Naive thymus-derived CD8-positive, alpha-beta T cell (primary cell): ENCODE results near the gene ACTG2. TPM values are rescaled to one million over a fixed set of nuclear protein-coding genes. Genes with fewer than 3 reads are reported as not detected.
"Not testable (repeated sequence)": the region's sequence is repeated elsewhere in the genome, so short reads cannot be mapped to it uniquely, and the experiment has no call there.

ENCODE experiments used
- ATAC-seq, 2 donors: fragments of 150-1000 bp; cut with Tn5 transposase in 1 of 2; sonication (Bioruptor Pico), chemical (Tn5 transposase) in 1 of 2; 1 replicate in 1 of 2; 2 replicates in 1 of 2; pipeline ENCODE4 v1.10.0; 2021; ENCODE audit warnings: mild to moderate bottlenecking in 2 of 2, moderate library complexity in 2 of 2
- POLR2A ChIA-PET: fragments of 350-600 bp; sonication (Branson Sonifier 250); formaldehyde crosslinking; loops from one replicate; lab custom pipeline; 2021; ENCODE audit warnings: antibody characterized with exemption; lab: Charles Lee
- DNase-seq, 10 donors: peaks; one replicate each; pipeline versions ENCODE4 v3.0.0 to v3.0.0-alpha.2; 2020 to 2022
- H3K27ac Mint-ChIP-seq, 10 donors: one replicate each; pipeline ENCODE4 v1.8.0; 2020 to 2022; ENCODE audit warnings: mild to moderate bottlenecking in 10 of 10, mixed read lengths in 10 of 10, moderate library complexity in 4 of 10, inconsistent platforms in 1 of 10
- H3K27me3 Mint-ChIP-seq, 5 donors: one replicate each; pipeline ENCODE4 v1.8.0; 2021 to 2022; ENCODE audit warnings: mixed read lengths in 5 of 5
- H3K36me3 Mint-ChIP-seq, 3 donors: one replicate each; pipeline ENCODE4 v1.8.0; 2020 to 2022; ENCODE audit warnings: mixed read lengths in 3 of 3, mild to moderate bottlenecking in 2 of 3, inconsistent platforms in 1 of 3
- H3K4me1 Mint-ChIP-seq, 4 donors: one replicate each; pipeline ENCODE4 v1.8.0; 2021 to 2022; ENCODE audit warnings: mixed read lengths in 4 of 4
- H3K4me3 Mint-ChIP-seq, 10 donors: one replicate each; pipeline ENCODE4 v1.8.0; 2020 to 2022; ENCODE audit warnings: mild to moderate bottlenecking in 10 of 10, mixed read lengths in 10 of 10, moderate library complexity in 6 of 10, inconsistent platforms in 1 of 10
- H3K9me3 Mint-ChIP-seq, 9 donors: one replicate each; pipeline ENCODE4 v1.8.0; 2020 to 2022; ENCODE audit warnings: mixed read lengths in 9 of 9, mild to moderate bottlenecking in 3 of 9, inconsistent platforms in 1 of 9, moderate library complexity in 1 of 9
- polyA plus RNA-seq, 3 donors: library from polyadenylated mRNA; unstranded; fragments of 300-500 nt; fragmentation: Illumina TruSeq; gene quantifications; one replicate each; pipeline ENCODE4 v1.2.3, GENCODE V29; 2021
- total RNA-seq, 8 experiments: library from RNA in 2 of 8; stranded (reverse) in 2 of 8; gene quantifications; one replicate each; pipeline ENCODE4 v1.2.3 and lab custom pipeline; 2021 to 2026

The ACTG2 gene
- total and polyA plus RNA-seq, 5 experiments from 2014 or later, result 0.13 TPM; not detected in 4

DNA sequence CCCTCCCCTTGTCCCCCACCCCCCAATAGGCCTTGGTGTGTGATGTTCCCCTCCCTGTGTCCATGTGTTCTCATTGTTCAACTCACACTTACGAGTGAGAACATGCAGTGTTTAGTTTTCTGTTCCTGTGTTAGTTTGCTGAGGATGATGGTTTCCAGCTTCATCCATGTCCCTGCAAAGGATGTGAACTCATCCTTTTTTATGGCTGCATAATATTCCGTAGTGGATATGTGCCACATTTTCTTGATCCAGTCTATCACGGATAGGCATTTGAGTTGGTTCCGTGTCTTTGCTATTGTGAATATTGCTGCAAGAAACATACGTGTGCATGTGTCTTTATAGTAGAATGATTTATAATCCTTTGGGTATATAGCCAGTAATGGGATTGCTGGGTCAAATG, 14.8 kb upstream of the ACTG2 start:
- H3K9me3 Mint-ChIP-seq, POLR2A ChIA-PET, H3K27me3 Mint-ChIP-seq, DNase-seq, H3K4me1 Mint-ChIP-seq, H3K27ac Mint-ChIP-seq, H3K4me3 Mint-ChIP-seq, H3K36me3 Mint-ChIP-seq, ATAC-seq: not testable (repeated sequence)

DNA sequence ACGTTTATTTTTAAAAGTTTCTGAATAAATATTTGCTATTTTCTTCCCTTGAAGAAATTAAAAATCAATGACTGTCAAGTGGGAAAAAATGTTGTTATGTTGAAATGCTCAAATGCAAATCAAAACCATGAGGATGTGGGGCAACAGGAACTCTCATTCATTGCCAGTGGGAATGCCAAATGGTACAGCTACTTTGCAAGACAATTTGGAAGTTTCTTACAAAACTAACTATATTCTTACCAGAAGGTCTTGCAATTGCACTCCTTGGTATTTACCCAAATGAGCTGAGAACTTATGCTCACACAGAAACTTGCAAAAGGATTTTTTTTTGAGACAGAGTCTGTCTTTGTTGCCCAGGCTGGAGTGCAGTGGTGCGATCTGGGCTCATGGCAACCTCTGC, 7.4 kb upstream of the ACTG2 start:
- POLR2A ChIA-PET, result no interaction called here
- H3K27me3 Mint-ChIP-seq, result peaks cover 0 to 7% (median 3%) of the 10 kb centered on the region in 5 donors
- no peak overlapping the region for H3K27ac Mint-ChIP-seq
- no peak for ATAC-seq
- no peak for DNase-seq
- no peaks in the 10 kb centered on the region for H3K9me3 Mint-ChIP-seq
- H3K36me3 Mint-ChIP-seq, result no peaks in the 10 kb centered on the region
- H3K4me1 Mint-ChIP-seq, result peaks cover 2 to 7% (median 5%) of the 10 kb centered on the region in 4 donors
- no peak overlapping the region for H3K4me3 Mint-ChIP-seq

DNA sequence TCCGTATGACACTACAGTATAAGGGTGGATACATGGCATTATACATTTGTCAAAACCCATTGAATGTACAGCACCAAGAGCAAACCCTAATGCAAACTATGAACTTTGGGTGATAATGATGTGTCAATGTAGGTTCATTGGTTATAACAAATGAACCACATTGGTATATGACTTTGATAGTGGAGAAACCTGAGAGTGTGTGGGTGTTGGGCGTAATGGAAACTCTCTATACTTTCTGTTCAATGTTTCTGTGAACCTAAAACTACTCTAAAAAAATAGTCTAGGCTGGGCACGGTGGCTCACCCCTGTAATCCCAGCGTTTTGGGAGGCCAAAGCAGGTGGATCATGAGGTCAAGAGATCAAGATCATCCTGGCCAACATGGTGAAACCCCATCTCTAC, 6.5 kb upstream of the ACTG2 start:
- Mint-ChIP-seq H3K4me1 (peaks cover 3 to 7% (median 5%) of the 10 kb centered on the region in 4 donors), H3K36me3 (no peaks in the 10 kb centered on the region), H3K9me3 (no peaks in the 10 kb centered on the region), H3K27me3 (peaks cover 0 to 7% (median 3%) of the 10 kb centered on the region in 5 donors), H3K4me3 (no peak overlapping the region), H3K27ac (no peak overlapping the region)
- ATAC-seq, result no peak
- POLR2A ChIA-PET, result no interaction called here
- no peak for DNase-seq

DNA sequence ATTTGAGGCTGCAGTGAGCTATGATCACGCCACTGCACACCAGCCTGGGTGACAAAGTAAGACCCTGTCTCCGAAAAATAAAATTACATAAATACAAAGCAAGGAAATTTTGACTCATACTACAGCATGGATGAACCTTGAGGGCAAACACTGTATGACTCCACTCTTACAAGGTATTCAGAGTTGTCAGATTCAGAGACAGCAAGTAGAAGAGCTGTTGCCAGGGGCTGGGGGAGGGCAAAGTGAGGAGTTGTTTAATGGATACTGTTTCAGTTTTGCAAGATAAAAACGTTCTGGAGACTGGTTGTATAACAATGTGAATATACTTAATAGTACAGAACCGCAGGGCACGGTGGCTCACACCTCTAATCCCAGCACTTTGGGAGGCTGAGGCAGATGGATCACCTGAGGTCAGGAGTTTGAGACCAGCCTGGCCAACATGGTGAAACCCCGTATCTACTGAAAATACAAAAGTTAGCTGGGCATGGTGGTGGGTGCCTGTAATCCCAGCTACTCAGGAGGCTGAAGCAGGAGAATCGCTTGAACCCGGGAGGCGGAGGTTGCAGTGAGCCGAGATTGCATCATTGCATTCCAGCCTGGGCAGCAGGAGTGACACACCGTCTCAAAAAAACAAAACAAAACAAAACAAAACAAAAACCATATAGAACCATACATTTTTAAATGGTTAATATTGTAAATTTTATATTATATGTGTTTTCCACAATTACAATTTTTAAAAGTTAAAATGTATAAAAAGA, 5.0 kb upstream of the ACTG2 start:
- H3K36me3 Mint-ChIP-seq, H3K9me3 Mint-ChIP-seq, H3K27me3 Mint-ChIP-seq, ATAC-seq, DNase-seq, H3K4me3 Mint-ChIP-seq, H3K4me1 Mint-ChIP-seq: not testable (repeated sequence)
- H3K27ac Mint-ChIP-seq, result peak overlapping the region in 1 of 10 donors; percentile 28
- POLR2A ChIA-PET, result interaction anchor here (0.6 kb wide), 1 partner anchor 483 kb away, joined by 3 read pairs; no protein-coding TSS in a partner anchor

DNA sequence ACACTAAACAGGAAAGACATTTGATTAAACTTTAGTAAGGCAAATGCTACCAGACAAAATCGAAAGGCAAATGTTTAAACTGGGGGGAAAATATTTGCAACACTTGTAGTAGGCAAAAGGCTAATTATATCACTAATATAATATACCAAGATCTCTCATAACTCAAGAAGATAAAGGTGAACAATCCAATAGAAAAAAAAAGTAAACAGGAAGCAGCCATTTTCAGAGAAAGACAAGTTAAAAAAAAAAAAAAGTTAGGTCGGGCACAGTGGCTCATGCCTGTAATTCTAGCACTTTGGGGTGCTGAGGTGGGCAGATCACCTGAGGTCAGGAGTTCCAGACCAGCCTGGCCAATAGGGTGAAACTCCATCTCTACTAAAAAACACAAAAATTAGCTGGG, 4.4 kb upstream of the ACTG2 start:
- Mint-ChIP-seq H3K36me3 (no peaks in the 10 kb centered on the region), H3K9me3 (no peaks in the 10 kb centered on the region), H3K4me3 (peak overlapping the region in 1 of 10 donors; percentile 22), H3K27me3 (peaks cover 0 to 3% (median 2%) of the 10 kb centered on the region in 5 donors), H3K27ac (peak overlapping the region in 3 of 10 donors; percentile 2 to 35 (median 29)), H3K4me1 (peaks cover 3 to 9% (median 5%) of the 10 kb centered on the region in 4 donors)
- DNase-seq, result peak in 1 of 10 donors; percentile 0
- ATAC-seq, result no peak
- POLR2A ChIA-PET, result no interaction called here

DNA sequence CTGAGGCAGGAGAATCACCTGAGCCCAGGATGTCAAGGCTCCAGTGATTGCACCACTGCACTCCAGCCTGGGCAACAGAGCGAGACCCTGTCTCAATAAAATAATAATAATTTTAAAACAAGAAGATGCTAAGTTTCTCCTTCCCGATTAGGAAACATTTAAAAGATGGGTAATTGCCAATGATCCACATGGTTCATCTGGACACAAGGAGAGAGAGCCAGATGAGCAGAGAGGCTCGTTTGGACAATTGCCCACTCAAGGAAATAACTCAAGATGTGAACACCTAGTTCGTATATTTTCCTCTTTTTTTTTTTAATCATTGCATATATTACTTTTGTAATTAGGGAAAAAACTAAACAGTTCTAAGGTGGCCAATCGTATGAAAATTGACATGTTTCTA, 3.6 kb upstream of the ACTG2 start:
- no peak for DNase-seq
- POLR2A ChIA-PET, result no interaction called here
- no peaks in the 10 kb centered on the region for H3K36me3 Mint-ChIP-seq
- no peak overlapping the region for H3K4me3 Mint-ChIP-seq
- H3K4me1 Mint-ChIP-seq, result peaks cover 3 to 16% (median 9%) of the 10 kb centered on the region in 4 donors
- H3K27me3 Mint-ChIP-seq, result peaks cover 0 to 2% (median 0%) of the 10 kb centered on the region in 5 donors
- no peak for ATAC-seq
- no peak overlapping the region for H3K27ac Mint-ChIP-seq
- H3K9me3 Mint-ChIP-seq, result no peaks in the 10 kb centered on the region

DNA sequence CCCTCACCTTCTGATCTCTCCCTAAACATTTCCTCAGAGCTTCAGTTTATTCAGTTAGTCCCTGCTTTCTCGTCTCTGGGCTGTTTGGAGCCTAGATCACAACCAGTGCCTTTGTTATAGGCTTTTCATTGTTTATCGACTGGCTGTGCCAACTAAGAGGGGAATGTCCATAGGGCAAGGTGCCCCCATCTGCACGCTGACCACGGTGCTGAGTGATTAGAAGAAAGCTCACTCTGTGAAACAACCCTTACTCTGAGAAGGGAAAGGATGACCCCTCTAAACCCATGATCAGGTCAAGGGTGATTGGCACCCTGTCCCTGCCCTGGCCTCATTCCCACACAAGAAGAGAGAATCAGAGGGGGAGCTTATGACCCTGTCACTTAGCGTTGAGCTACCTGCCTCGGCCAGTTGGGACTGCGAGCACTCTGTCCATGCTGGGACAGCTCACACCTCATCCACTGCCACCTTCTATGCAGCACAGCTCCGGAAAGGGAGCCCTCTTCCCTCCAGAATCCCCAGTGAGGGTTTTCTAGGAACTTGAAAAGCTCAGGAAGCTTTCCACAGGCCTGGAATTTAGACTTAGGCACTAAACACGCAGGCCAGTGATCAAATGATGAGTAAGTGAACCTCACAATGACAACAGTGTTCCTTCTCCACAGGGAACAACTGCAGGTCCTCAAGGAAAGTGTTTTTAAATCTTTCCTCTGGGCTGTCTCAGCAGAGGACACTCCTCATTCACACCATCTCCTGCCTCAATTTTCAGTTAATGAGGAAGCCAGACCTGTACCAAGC, 2.3 kb upstream of the ACTG2 start:
- no peaks in the 10 kb centered on the region for H3K36me3 Mint-ChIP-seq
- peaks cover 0 to 2% (median 0%) of the 10 kb centered on the region in 5 donors for H3K27me3 Mint-ChIP-seq
- H3K9me3 Mint-ChIP-seq, result no peaks in the 10 kb centered on the region
- no peak overlapping the region for H3K4me3 Mint-ChIP-seq
- H3K27ac Mint-ChIP-seq, result no peak overlapping the region
- peaks cover 4 to 24% (median 18%) of the 10 kb centered on the region in 4 donors for H3K4me1 Mint-ChIP-seq
- DNase-seq, result no peak
- ATAC-seq, result no peak
- POLR2A ChIA-PET, result no interaction called here

DNA sequence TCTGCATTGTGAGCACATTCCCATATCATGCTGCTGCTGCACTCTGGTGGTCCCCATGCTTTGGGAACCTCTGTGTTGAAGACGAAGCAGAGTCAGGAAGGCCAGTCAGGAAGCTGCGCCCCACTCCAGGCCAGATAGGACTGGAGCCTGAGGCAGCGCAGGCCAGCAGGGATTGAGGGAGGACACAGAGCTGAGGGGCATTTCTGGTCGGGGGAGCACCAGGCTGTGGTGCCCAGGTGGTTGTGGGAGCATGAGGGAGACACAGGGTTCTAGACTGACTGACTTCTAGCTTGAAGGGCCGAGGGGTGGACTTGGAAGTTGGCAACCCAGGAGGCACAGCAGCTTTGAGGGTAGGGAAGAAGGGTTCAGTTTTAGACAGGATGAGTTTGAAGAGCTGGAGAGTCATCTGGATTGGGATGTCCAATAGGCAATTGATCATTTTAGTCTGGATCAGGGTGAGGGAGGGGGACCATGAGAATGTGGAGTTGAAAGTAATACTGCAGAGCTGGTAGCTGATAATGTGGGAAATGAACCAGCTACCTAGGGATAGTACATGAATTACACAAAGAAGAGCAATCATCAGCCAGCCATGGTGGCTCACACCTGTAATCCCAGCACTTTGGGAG, 1.4 kb upstream of the ACTG2 start:
- H3K27me3 Mint-ChIP-seq, result peaks cover 0 to 2% (median 0%) of the 10 kb centered on the region in 5 donors
- POLR2A ChIA-PET, result no interaction called here
- ATAC-seq (no peak), DNase-seq (no peak)
- no peaks in the 10 kb centered on the region for H3K9me3 Mint-ChIP-seq
- no peaks in the 10 kb centered on the region for H3K36me3 Mint-ChIP-seq
- H3K4me1 Mint-ChIP-seq, result peaks cover 8 to 31% (median 22%) of the 10 kb centered on the region in 4 donors
- H3K4me3 Mint-ChIP-seq, result no peak overlapping the region
- H3K27ac Mint-ChIP-seq, result peak overlapping the region in 3 of 10 donors; percentile 44 to 85 (median 78)

DNA sequence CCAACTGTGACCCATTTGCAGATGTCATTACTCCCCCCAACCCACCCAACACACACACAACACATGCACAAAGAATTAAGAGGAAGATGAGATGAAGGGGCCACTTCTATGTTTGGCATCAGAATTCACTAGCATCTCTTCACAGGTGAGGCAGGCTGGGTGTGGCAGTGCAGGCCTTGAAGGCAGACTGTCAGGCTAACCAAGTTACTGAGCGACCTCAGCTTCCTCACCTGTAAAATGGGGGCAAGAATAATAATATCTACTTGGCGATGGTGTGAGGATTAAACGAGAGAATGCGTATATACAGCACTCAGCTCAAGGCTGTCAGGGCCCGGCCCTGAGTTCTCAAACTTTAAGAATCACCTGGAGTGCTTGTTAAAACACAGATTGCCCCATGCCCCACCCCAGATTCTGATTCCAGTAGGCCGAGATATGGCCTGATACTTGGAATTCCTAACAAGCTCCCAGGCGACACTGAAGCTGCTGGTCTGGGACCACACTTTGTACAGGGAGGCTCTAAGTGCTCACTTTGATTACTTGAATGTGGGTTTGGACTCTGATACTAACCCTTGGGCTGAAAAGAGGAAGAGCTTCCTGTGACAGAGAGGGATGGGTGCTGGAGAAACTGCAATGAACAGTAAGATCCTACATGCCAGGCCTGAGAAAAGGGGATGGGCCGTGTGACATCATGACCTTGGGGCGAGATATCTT, 1.1 kb downstream of the ACTG2 start:
- no peaks in the 10 kb centered on the region for H3K9me3 Mint-ChIP-seq
- H3K4me3 Mint-ChIP-seq, result no peak overlapping the region
- H3K27ac Mint-ChIP-seq, result peak overlapping the region in 5 of 10 donors; percentile 4 to 82 (median 77)
- H3K27me3 Mint-ChIP-seq, result no peaks in the 10 kb centered on the region
- no peak for ATAC-seq
- H3K4me1 Mint-ChIP-seq, result peaks cover 21 to 39% (median 31%) of the 10 kb centered on the region in 4 donors
- POLR2A ChIA-PET, result no interaction called here
- no peaks in the 10 kb centered on the region for H3K36me3 Mint-ChIP-seq
- no peak for DNase-seq

DNA sequence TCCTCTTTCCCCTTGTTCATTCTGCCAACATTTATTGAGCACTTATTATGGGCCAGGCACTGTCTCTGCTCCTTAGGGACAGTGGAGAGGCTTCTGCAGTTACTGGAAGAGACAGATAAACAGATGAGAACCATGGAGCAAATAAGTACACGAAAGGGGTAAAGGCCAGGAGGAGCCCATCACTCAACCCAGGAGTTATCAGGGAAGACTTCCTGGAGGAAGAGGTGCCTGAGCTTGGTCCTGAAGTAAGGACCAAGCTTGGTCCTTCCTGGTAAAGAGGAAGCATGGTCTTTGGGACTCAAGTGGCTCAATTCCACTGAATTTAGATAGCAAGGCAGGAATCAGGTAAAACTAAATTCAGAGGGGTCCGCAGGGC, 1.7 kb downstream of the ACTG2 start:
- Mint-ChIP-seq H3K9me3 (no peaks in the 10 kb centered on the region), H3K27ac (peak overlapping the region in 6 of 10 donors; percentile 27 to 82 (median 74)), H3K36me3 (no peaks in the 10 kb centered on the region), H3K27me3 (no peaks in the 10 kb centered on the region), H3K4me3 (peak overlapping the region in 2 of 10 donors; percentile 15 to 30), H3K4me1 (peaks cover 21 to 39% (median 31%) of the 10 kb centered on the region in 4 donors)
- DNase-seq (no peak), ATAC-seq (no peak)
- POLR2A ChIA-PET, result no interaction called here

DNA sequence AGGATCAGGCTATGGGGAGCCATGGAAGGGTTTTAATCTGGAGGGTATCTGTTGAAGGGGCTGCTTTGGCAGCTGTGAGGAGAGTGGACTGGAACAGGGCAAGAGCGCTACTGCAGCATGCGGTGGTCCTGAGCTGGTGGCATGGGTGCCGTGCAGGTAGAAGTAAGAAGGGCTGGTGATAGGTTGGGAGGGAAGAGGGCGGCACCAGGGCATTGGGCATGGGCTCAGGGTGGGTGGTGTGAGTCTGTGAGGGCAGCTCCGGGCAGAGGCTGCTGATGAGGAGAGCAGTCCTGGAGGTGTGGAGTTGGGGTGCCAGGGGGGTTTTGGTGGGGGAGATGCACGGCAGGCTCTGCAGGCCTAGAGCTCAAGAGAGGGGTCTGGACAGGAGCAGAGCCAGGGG, 2.1 kb downstream of the ACTG2 start:
- Mint-ChIP-seq H3K4me3 (peak overlapping the region in 1 of 10 donors; percentile 15), H3K27ac (peak overlapping the region in 8 of 10 donors; percentile 20 to 82 (median 44)), H3K27me3 (no peaks in the 10 kb centered on the region), H3K9me3 (no peaks in the 10 kb centered on the region), H3K36me3 (no peaks in the 10 kb centered on the region), H3K4me1 (peaks cover 21 to 39% (median 31%) of the 10 kb centered on the region in 4 donors)
- ATAC-seq (no peak), DNase-seq (no peak)
- POLR2A ChIA-PET, result no interaction called here

DNA sequence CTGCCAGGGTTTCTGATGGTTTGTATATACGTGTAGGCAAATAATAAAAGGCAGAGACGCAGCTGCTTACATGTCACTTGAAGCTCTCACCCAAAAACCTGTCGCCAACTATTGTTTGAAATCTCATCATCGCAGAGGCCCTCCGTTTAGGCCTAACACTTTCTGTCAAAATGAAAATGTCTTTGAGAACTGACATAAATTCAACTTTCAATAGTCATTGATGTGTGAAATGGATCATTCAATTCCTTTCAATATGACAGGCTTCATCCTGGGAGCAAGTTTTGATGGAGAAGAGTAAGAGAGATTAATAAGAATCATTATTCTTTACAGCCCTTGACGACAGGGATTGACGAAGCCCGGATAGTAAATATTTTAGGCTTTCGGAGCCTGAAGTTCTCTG, 2.7 kb downstream of the ACTG2 start:
- Mint-ChIP-seq H3K4me1 (peaks cover 21 to 39% (median 31%) of the 10 kb centered on the region in 4 donors), H3K4me3 (no peak overlapping the region), H3K9me3 (no peaks in the 10 kb centered on the region), H3K36me3 (no peaks in the 10 kb centered on the region), H3K27ac (peak overlapping the region in 6 of 10 donors; percentile 9 to 96 (median 48)), H3K27me3 (no peaks in the 10 kb centered on the region)
- DNase-seq (no peak), ATAC-seq (no peak)
- POLR2A ChIA-PET, result no interaction called here
